HG02678 (cell line): Measurements from ENCODE around the gene PEX26.
"Not testable (repeated sequence)": the region's sequence is repeated elsewhere in the genome, so short reads cannot be mapped to it uniquely, and the experiment has no call there.

Source experiments
- ATAC-seq: cut with Tn5 transposase; IDR thresholded peaks from one replicate; pipeline ENCODE4 v1.9.1; 2021; ENCODE audit warnings: mild to moderate bottlenecking, moderate library complexity; ENCODE audit not compliant: unreplicated experiment

PEX26 gene

GRCh38 chr22:18115906-18116371, 38.1 kb downstream of the PEX26 start:
- no peak for ATAC-seq

- ATAC-seq: no peak
These were observed 38.8 kb downstream of the PEX26 start for GRCh38 chr22:18116634-18117033.

GRCh38 chr22:18118345-18118915, 40.6 kb downstream of the PEX26 start:
- ATAC-seq: no peak

- no peak for ATAC-seq
These were observed 41.8 kb downstream of the PEX26 start for GRCh38 chr22:18119409-18120110.

GRCh38 chr22:18120857-18121256, 43.1 kb downstream of the PEX26 start:
- ATAC-seq: no peak

- no peak for ATAC-seq
These were observed 43.7 kb downstream of the PEX26 start for GRCh38 chr22:18121506-18121905.

- no peak for ATAC-seq
These were observed 44.3 kb downstream of the PEX26 start for GRCh38 chr22:18121954-18122554.

- ATAC-seq: not testable (repeated sequence)
These were observed 45.8 kb downstream of the PEX26 start for GRCh38 chr22:18123476-18124025.

GRCh38 chr22:18126606-18127005, 48.8 kb downstream of the PEX26 start:
- ATAC-seq: no peak

- ATAC-seq: no peak
These were observed 52.2 kb downstream of the PEX26 start for GRCh38 chr22:18130018-18130417.

GRCh38 chr22:18130699-18131429, 53.1 kb downstream of the PEX26 start:
- no peak for ATAC-seq

GRCh38 chr22:18133452-18133851, 55.7 kb downstream of the PEX26 start:
- ATAC-seq: no peak

GRCh38 chr22:18136563-18137320, 59.0 kb downstream of the PEX26 start:
- ATAC-seq: no peak

GRCh38 chr22:18141004-18141403, 63.2 kb downstream of the PEX26 start:
- not testable (repeated sequence) for ATAC-seq

- ATAC-seq: no peak
These were observed 66.3 kb downstream of the PEX26 start for GRCh38 chr22:18144105-18144504.

- no peak for ATAC-seq
These were observed 68.0 kb downstream of the PEX26 start for GRCh38 chr22:18145676-18146388.

GRCh38 chr22:18146389-18146753, 68.6 kb downstream of the PEX26 start:
- no peak for ATAC-seq

- ATAC-seq: no peak
These were observed 70.0 kb downstream of the PEX26 start for GRCh38 chr22:18147791-18148190.

GRCh38 chr22:18148293-18148965, 70.6 kb downstream of the PEX26 start:
- no peak for ATAC-seq
